Activated T-cell treated with anti-CD3 and anti-CD28 coated beads, Interleukin-2, amount 50 U/mL, for 72 hours (primary cell): ENCODE measurements around the gene TMEM171. TPM values are rescaled to one million over a fixed set of nuclear protein-coding genes. Genes with fewer than 3 reads are reported as not detected.

Source experiments
- ATAC-seq, 2 donors: fragments of 150-1000 bp; cut with Tn5 transposase; replicated peaks in 1 of 2; 2 replicates each; pipeline ENCODE4 v1.10.0; 2021; ENCODE audit warnings: moderate library complexity in 2 of 2, mild to moderate bottlenecking in 1 of 2
- DNase-seq, 2 donors: peaks; one replicate each; pipeline ENCODE4 v3.0.0; 2021 to 2022; ENCODE audit warnings: mixed read lengths in 1 of 2
- H3K27ac Mint-ChIP-seq: one replicate; pipeline ENCODE4 v1.8.0; 2022; ENCODE audit warnings: mild to moderate bottlenecking, moderate library complexity, mixed read lengths
- H3K27me3 Mint-ChIP-seq: one replicate; pipeline ENCODE4 v1.8.0; 2022; ENCODE audit warnings: low read depth, mixed read lengths
- H3K36me3 Mint-ChIP-seq, 2 donors: one replicate each; pipeline ENCODE4 v1.8.0; 2022; ENCODE audit warnings: mixed read lengths in 2 of 2, mild to moderate bottlenecking in 1 of 2; ENCODE audit not compliant: insufficient read depth in 2 of 2
- H3K4me1 Mint-ChIP-seq: one replicate; pipeline ENCODE4 v1.8.0; 2022; ENCODE audit warnings: low read depth, mixed read lengths
- H3K4me3 Mint-ChIP-seq, 2 donors: one replicate each; pipeline ENCODE4 v1.8.0; 2022; ENCODE audit warnings: mild to moderate bottlenecking in 2 of 2, mixed read lengths in 2 of 2, moderate library complexity in 2 of 2
- H3K9me3 Mint-ChIP-seq, 2 donors: one replicate each; pipeline ENCODE4 v1.8.0; 2022; ENCODE audit warnings: mixed read lengths in 2 of 2
- total RNA-seq, 2 donors: library from RNA; stranded (reverse); gene quantifications; one replicate each; pipeline ENCODE4 v1.2.3, GENCODE V29; 2022

The TMEM171 gene
- total RNA-seq, 2 donors from 2014 or later = not detected

GRCh38 chr5:73111536-73111935 lies 8.8 kb upstream of the TMEM171 start:
- Mint-ChIP-seq H3K27ac (no peak overlapping the region), H3K27me3 (peaks cover 72% of the 10 kb centered on the region), H3K36me3 (peaks cover 2% of the 10 kb centered on the region in 2 donors), H3K4me3 (no peak overlapping the region), H3K4me1 (no peaks in the 10 kb centered on the region), H3K9me3 (peaks cover 0 to 3% of the 10 kb centered on the region in 2 donors)
- DNase-seq (no peak), ATAC-seq (no peak)

- ATAC-seq (no peak), DNase-seq (no peak)
- H3K36me3 Mint-ChIP-seq = peaks cover 2% of the 10 kb centered on the region in 2 donors
- H3K4me3 Mint-ChIP-seq = no peak overlapping the region
- H3K9me3 Mint-ChIP-seq = peaks cover 0 to 3% of the 10 kb centered on the region in 2 donors
- no peak overlapping the region for H3K27ac Mint-ChIP-seq
- H3K4me1 Mint-ChIP-seq = no peaks in the 10 kb centered on the region
- peaks cover 75% of the 10 kb centered on the region for H3K27me3 Mint-ChIP-seq
Measured at GRCh38 chr5:73112359-73112758, 8.0 kb upstream of the TMEM171 start.

- no peaks in the 10 kb centered on the region for H3K9me3 Mint-ChIP-seq
- no peaks in the 10 kb centered on the region for H3K36me3 Mint-ChIP-seq
- no peak for ATAC-seq
- no peak for DNase-seq
- H3K4me1 Mint-ChIP-seq = no peaks in the 10 kb centered on the region
- H3K27ac Mint-ChIP-seq = no peak overlapping the region
- H3K4me3 Mint-ChIP-seq = no peak overlapping the region
- peaks cover 84% of the 10 kb centered on the region for H3K27me3 Mint-ChIP-seq
Measured at GRCh38 chr5:73114044-73114688, 6.2 kb upstream of the TMEM171 start.

- Mint-ChIP-seq H3K9me3 (no peaks in the 10 kb centered on the region), H3K36me3 (no peaks in the 10 kb centered on the region), H3K27me3 (peaks cover 77% of the 10 kb centered on the region), H3K27ac (no peak overlapping the region), H3K4me1 (peaks cover 6% of the 10 kb centered on the region), H3K4me3 (no peak overlapping the region)
- DNase-seq (no peak), ATAC-seq (no peak)
Measured at GRCh38 chr5:73115399-73116051, 4.8 kb upstream of the TMEM171 start.

- H3K4me3 Mint-ChIP-seq = no peak overlapping the region
- no peaks in the 10 kb centered on the region for H3K36me3 Mint-ChIP-seq
- peaks cover 81% of the 10 kb centered on the region for H3K27me3 Mint-ChIP-seq
- DNase-seq (no peak), ATAC-seq (no peak)
- no peaks in the 10 kb centered on the region for H3K9me3 Mint-ChIP-seq
- no peak overlapping the region for H3K27ac Mint-ChIP-seq
- peaks cover 6% of the 10 kb centered on the region for H3K4me1 Mint-ChIP-seq
Measured at GRCh38 chr5:73116506-73116905, 3.9 kb upstream of the TMEM171 start.

GRCh38 chr5:73117088-73117740 lies 3.2 kb upstream of the TMEM171 start:
- H3K4me1 Mint-ChIP-seq = peaks cover 13% of the 10 kb centered on the region
- H3K36me3 Mint-ChIP-seq = no peaks in the 10 kb centered on the region
- no peak overlapping the region for H3K27ac Mint-ChIP-seq
- H3K9me3 Mint-ChIP-seq = no peaks in the 10 kb centered on the region
- no peak for ATAC-seq
- no peak overlapping the region for H3K4me3 Mint-ChIP-seq
- peaks cover 84% of the 10 kb centered on the region for H3K27me3 Mint-ChIP-seq
- DNase-seq = no peak

GRCh38 chr5:73118391-73118973 lies 1.9 kb upstream of the TMEM171 start:
- Mint-ChIP-seq H3K9me3 (no peaks in the 10 kb centered on the region), H3K27me3 (peaks cover 73% of the 10 kb centered on the region), H3K4me1 (peaks cover 25% of the 10 kb centered on the region), H3K4me3 (no peak overlapping the region), H3K36me3 (no peaks in the 10 kb centered on the region), H3K27ac (no peak overlapping the region)
- ATAC-seq (no peak), DNase-seq (no peak)

- no peaks in the 10 kb centered on the region for H3K36me3 Mint-ChIP-seq
- H3K27ac Mint-ChIP-seq = no peak overlapping the region
- H3K4me1 Mint-ChIP-seq = peaks cover 35% of the 10 kb centered on the region
- peaks cover 75% of the 10 kb centered on the region for H3K27me3 Mint-ChIP-seq
- H3K4me3 Mint-ChIP-seq = peak overlapping the region; percentile 66 to 71
- no peaks in the 10 kb centered on the region for H3K9me3 Mint-ChIP-seq
- ATAC-seq (peak; percentile 64 to 72), DNase-seq (peak; percentile 25 to 27)
Measured at GRCh38 chr5:73119451-73120157, 771 bp upstream of the TMEM171 start.

GRCh38 chr5:73121119-73121463 lies 716 bp downstream of the TMEM171 start:
- Mint-ChIP-seq H3K36me3 (no peaks in the 10 kb centered on the region), H3K9me3 (no peaks in the 10 kb centered on the region), H3K27ac (no peak overlapping the region), H3K4me1 (peaks cover 35% of the 10 kb centered on the region), H3K27me3 (peaks cover 80% of the 10 kb centered on the region), H3K4me3 (peak overlapping the region; percentile 26 to 51)
- no peak for ATAC-seq
- DNase-seq = no peak

GRCh38 chr5:73122875-73123810 lies 2.8 kb downstream of the TMEM171 start:
- H3K27ac Mint-ChIP-seq = no peak overlapping the region
- ATAC-seq (peak; percentile 59 to 63), DNase-seq (no peak)
- no peaks in the 10 kb centered on the region for H3K9me3 Mint-ChIP-seq
- peaks cover 74% of the 10 kb centered on the region for H3K27me3 Mint-ChIP-seq
- no peaks in the 10 kb centered on the region for H3K36me3 Mint-ChIP-seq
- H3K4me3 Mint-ChIP-seq = peak overlapping the region in 1 of 2 donors; percentile 17
- H3K4me1 Mint-ChIP-seq = peaks cover 35% of the 10 kb centered on the region

- no peak overlapping the region for H3K27ac Mint-ChIP-seq
- peaks cover 29% of the 10 kb centered on the region for H3K4me1 Mint-ChIP-seq
- H3K9me3 Mint-ChIP-seq = no peaks in the 10 kb centered on the region
- H3K4me3 Mint-ChIP-seq = no peak overlapping the region
- H3K36me3 Mint-ChIP-seq = no peaks in the 10 kb centered on the region
- H3K27me3 Mint-ChIP-seq = peaks cover 79% of the 10 kb centered on the region
- no peak for DNase-seq
- ATAC-seq = no peak
Measured at GRCh38 chr5:73125289-73125688, 4.9 kb downstream of the TMEM171 start.

GRCh38 chr5:73126381-73126780 lies 6.0 kb downstream of the TMEM171 start:
- Mint-ChIP-seq H3K9me3 (no peaks in the 10 kb centered on the region), H3K27me3 (peaks cover 81% of the 10 kb centered on the region), H3K27ac (no peak overlapping the region), H3K4me3 (no peak overlapping the region), H3K36me3 (no peaks in the 10 kb centered on the region), H3K4me1 (peaks cover 29% of the 10 kb centered on the region)
- ATAC-seq (no peak), DNase-seq (no peak)
